Peyer's patch (tissue), 4 donors: ENCODE results near the gene ARHGEF39. TPM values are rescaled to one million over a fixed set of nuclear protein-coding genes. Genes with fewer than 3 reads are reported as not detected.

Experiments used
- DNase-seq, 3 donors: peaks; one replicate each; pipeline ENCODE4 v3.0.0-alpha.2; 2017 to 2019
- H3K27ac ChIP-seq, 4 donors: fragments of 200-600 bp; sonication (generic); one replicate each; pipeline ENCODE4 v1.5.1; 2016 to 2019
- H3K27me3 ChIP-seq, 2 donors: fragments of 200-600 bp; sonication (generic); one replicate each; pipeline ENCODE4 v1.5.1; 2019
- H3K36me3 ChIP-seq, 3 donors: fragments of 200-600 bp; sonication (generic); one replicate each; pipeline ENCODE4 v1.5.1; 2016 to 2019
- H3K4me1 ChIP-seq, 4 donors: fragments of 200-600 bp; sonication (generic); one replicate each; pipeline ENCODE4 v1.5.1; 2016 to 2019
- H3K4me3 ChIP-seq, 4 donors: fragments of 200-600 bp; sonication (generic); 1 replicate in 3 of 4; 2 replicates in 1 of 4; pipeline ENCODE4 v1.5.1; 2016 to 2019; ENCODE audit warnings: mild to moderate bottlenecking in 1 of 4
- H3K9me3 ChIP-seq, 4 donors: fragments of 200-600 bp; sonication (generic); one replicate each; pipeline ENCODE4 v1.5.1; 2016 to 2019; ENCODE audit warnings: mild to moderate bottlenecking in 1 of 4
- POLR2A ChIP-seq, 2 donors: fragments of 450-650 bp; IDR thresholded peaks; one replicate each; pipeline ENCODE4 v1.5.1; 2017; ENCODE audit warnings: antibody characterized with exemption in 2 of 2, mild to moderate bottlenecking in 2 of 2, moderate library complexity in 2 of 2
- small RNA-seq, 2 donors: library from RNA; depleted of rRNA; stranded (forward); fragments of <200 nt; gene quantifications; one replicate each; pipeline ENCODE3, GENCODE V24; 2016
- total RNA-seq, 4 donors: library from RNA; depleted of rRNA; stranded (reverse); fragments of >200 nt; gene quantifications; one replicate each; pipeline ENCODE4 v1.1.0, GENCODE V29; 2016
- TF ChIP-seq, protein P1 (sequence below), 6 experiments: fragments of 450-650 bp in 4 of 6; fragments of 200-600 bp in 2 of 6; sonication (generic) in 1 of 6; IDR thresholded peaks; one replicate each; pipeline ENCODE4 v1.5.1; 2017 to 2019; ENCODE audit warnings: antibody characterized with exemption in 6 of 6, mild to moderate bottlenecking in 3 of 6, moderate library complexity in 1 of 6

ARHGEF39 gene
- total RNA-seq, 4 donors from 2014 or later = 1.9 to 19.8 (median 4.8) TPM

DNA sequence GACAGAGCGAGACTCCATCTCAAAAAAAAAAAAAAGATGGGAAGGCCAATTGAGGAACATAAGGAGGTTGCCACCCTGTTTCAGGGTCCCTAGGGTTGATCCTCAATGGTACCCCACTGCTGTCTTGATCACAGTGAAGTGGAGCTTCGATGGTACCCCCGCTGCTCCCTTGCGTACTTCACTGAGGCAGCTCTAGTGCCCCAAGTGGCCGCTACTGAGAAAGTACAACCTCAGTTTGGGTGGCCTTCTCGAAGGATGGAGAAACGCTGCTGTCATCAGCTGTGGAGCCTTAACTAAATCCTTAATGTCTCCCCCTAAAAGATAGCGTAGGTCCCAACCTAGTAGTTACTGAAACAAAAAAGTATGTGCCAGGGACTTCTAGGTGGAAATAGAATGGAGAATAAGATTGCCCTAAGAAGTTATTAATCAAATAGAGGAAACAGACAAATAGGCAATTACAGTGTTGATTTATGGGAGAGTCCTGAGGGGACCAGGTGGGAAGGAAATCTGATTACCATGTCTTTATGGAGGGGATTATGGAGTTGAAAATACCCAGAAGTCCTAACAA is 53.7 kb downstream of the ARHGEF39 start:
- no peaks in the 10 kb centered on the region for H3K27me3 ChIP-seq
- TF ChIP-seq, protein P1, sequence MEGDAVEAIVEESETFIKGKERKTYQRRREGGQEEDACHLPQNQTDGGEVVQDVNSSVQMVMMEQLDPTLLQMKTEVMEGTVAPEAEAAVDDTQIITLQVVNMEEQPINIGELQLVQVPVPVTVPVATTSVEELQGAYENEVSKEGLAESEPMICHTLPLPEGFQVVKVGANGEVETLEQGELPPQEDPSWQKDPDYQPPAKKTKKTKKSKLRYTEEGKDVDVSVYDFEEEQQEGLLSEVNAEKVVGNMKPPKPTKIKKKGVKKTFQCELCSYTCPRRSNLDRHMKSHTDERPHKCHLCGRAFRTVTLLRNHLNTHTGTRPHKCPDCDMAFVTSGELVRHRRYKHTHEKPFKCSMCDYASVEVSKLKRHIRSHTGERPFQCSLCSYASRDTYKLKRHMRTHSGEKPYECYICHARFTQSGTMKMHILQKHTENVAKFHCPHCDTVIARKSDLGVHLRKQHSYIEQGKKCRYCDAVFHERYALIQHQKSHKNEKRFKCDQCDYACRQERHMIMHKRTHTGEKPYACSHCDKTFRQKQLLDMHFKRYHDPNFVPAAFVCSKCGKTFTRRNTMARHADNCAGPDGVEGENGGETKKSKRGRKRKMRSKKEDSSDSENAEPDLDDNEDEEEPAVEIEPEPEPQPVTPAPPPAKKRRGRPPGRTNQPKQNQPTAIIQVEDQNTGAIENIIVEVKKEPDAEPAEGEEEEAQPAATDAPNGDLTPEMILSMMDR (IDR thresholded peaks at IDR 0.05) = peak; percentile 37 to 70 (median 56)
- no peak for TF ChIP-seq POLR2A (IDR thresholded peaks at IDR 0.05)
- H3K4me1 ChIP-seq = peaks cover 0 to 11% (median 3%) of the 10 kb centered on the region in 4 donors
- H3K9me3 ChIP-seq = no peaks in the 10 kb centered on the region
- DNase-seq = peak in 2 of 3 donors; percentile 62 to 83
- peak overlapping the region in 1 of 4 donors; percentile 20 for H3K27ac ChIP-seq
- no peak overlapping the region for H3K4me3 ChIP-seq
- peaks cover 0 to 34% (median 0%) of the 10 kb centered on the region in 3 donors for H3K36me3 ChIP-seq

DNA sequence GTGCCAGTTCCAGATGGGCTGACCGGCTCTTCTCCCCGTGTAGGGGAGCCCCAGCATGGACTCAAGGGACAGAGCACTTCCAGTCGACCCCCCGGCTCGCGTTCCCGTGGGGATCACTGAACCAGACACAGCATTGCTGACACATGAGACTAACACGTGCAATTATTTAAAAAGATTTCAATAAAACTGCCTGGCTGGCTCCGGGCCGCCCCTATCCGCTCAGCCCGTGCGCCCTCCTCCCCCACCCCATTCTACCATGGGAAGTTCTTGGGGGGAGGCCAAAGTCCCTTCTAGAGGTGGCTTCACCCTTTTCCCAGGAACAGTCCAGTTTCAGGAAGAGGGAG is 55.2 kb downstream of the ARHGEF39 start:
- peaks cover 0 to 34% (median 0%) of the 10 kb centered on the region in 3 donors for H3K36me3 ChIP-seq
- no peak overlapping the region for H3K27ac ChIP-seq
- DNase-seq = no peak
- H3K27me3 ChIP-seq = no peaks in the 10 kb centered on the region
- H3K4me3 ChIP-seq = no peak overlapping the region
- peaks cover 0 to 15% (median 6%) of the 10 kb centered on the region in 4 donors for H3K4me1 ChIP-seq
- H3K9me3 ChIP-seq = no peaks in the 10 kb centered on the region
- TF ChIP-seq, protein P1 (IDR thresholded peaks at IDR 0.05) = no peak
- TF ChIP-seq POLR2A (IDR thresholded peaks at IDR 0.05) = no peak

Small RNA genes within 50 kb of the gene (small RNA-seq; reads per million reads assigned to genes)
- 0 reads per million in 2 donors for gene RMRP
- 0 reads per million in 2 donors for gene RN7SL22P

Other genes with a start within 250 kb of the ARHGEF39 start
- 10 to 100 TPM in 1 of 4 donors, 1 to 10 TPM in 3; 3.0 to 17.3 (median 5.5) TPM for gene RUSC2, start 175.1 kb downstream of the ARHGEF39 start, total RNA-seq
- gene TESK1, start 59.9 kb downstream of the ARHGEF39 start, total RNA-seq = 10 to 100 TPM; 21.5 to 85.1 (median 50.7) TPM
- 10 to 100 TPM in 1 of 4 donors, 1 to 10 TPM in 3; 2.3 to 62.7 (median 4.4) TPM for gene CD72, start 46.8 kb downstream of the ARHGEF39 start, total RNA-seq
- 1 to 10 TPM in 1 of 4 donors, not detected in 3; 2.4 TPM for gene SIT1, start 14.3 kb downstream of the ARHGEF39 start, total RNA-seq
- 1,000 to 10,000 TPM in 3 of 4 donors, not detected in 1; 1,673 to 3,824 (median 2,659) TPM for gene RMRP, start 7.2 kb downstream of the ARHGEF39 start, total RNA-seq
- gene CCDC107, start 6.9 kb downstream of the ARHGEF39 start, total RNA-seq = 10 to 100 TPM; 14.0 to 21.9 (median 20.2) TPM
- gene CA9, start 8.7 kb upstream of the ARHGEF39 start, total RNA-seq = 1 to 10 TPM; 1.6 to 6.3 (median 5.2) TPM
- 100 to 1,000 TPM in 2 of 4 donors, 10 to 100 TPM in 2; 41.2 to 436 (median 122) TPM for gene TPM2, start 24.7 kb upstream of the ARHGEF39 start, total RNA-seq
- gene TLN1, start 67.0 kb upstream of the ARHGEF39 start, total RNA-seq = 100 to 1,000 TPM; 129 to 262 (median 188) TPM
- gene CREB3, start 67.5 kb upstream of the ARHGEF39 start, total RNA-seq = 10 to 100 TPM; 19.8 to 34.3 (median 28.5) TPM
- 100 to 1,000 TPM; 263 to 474 (median 436) TPM for gene GBA2, start 84.0 kb upstream of the ARHGEF39 start, total RNA-seq
- gene RGP1, start 84.1 kb upstream of the ARHGEF39 start, total RNA-seq = 10 to 100 TPM; 16.5 to 44.4 (median 38.3) TPM
- gene MSMP, start 89.1 kb upstream of the ARHGEF39 start, total RNA-seq = not detected
- 10 to 100 TPM in 3 of 4 donors, 1 to 10 TPM in 1; 6.7 to 29.5 (median 21.6) TPM for gene NPR2, start 126.4 kb upstream of the ARHGEF39 start, total RNA-seq
- gene SPAG8, start 147.1 kb upstream of the ARHGEF39 start, total RNA-seq = under 1 TPM in 1 of 4 donors, not detected in 3; 0.94 TPM
- 10 to 100 TPM; 19.8 to 40.3 (median 28.7) TPM for gene HINT2, start 149.8 kb upstream of the ARHGEF39 start, total RNA-seq
- not detected for gene FAM221B, start 163.5 kb upstream of the ARHGEF39 start, total RNA-seq
- 10 to 100 TPM in 1 of 4 donors, 1 to 10 TPM in 3; 6.0 to 11.6 (median 8.1) TPM for gene TMEM8B, start 164.0 kb upstream of the ARHGEF39 start, total RNA-seq
- gene OR13J1, start 205.2 kb upstream of the ARHGEF39 start, total RNA-seq = not detected
- 10 to 100 TPM in 3 of 4 donors, 1 to 10 TPM in 1; 9.1 to 32.6 (median 17.2) TPM for gene HRCT1, start 241.0 kb upstream of the ARHGEF39 start, total RNA-seq
- 10 to 100 TPM in 1 of 4 donors, under 1 TPM in 1, not detected in 2; 0.88 to 17.3 TPM for gene SPAAR, start 244.3 kb upstream of the ARHGEF39 start, total RNA-seq